NB4 (cell line): Measurements from ENCODE around the gene ZNF157.

Source experiments
- POLR2A ChIP-seq: IDR thresholded peaks from 2 replicates; pipeline ENCODE4 v1.6.1; 2011; ENCODE audit warnings: mild to moderate bottlenecking; ENCODE audit not compliant: insufficient read length; ENCODE audit errors: extremely low read depth
- TF ChIP-seq, protein P1 (sequence below): IDR thresholded peaks from one replicate; pipeline ENCODE4 v1.5.1; 2012; ENCODE audit warnings: low read depth, low read length
- TF ChIP-seq, protein P2 (sequence below): IDR thresholded peaks from 2 replicates; pipeline ENCODE4 v1.6.1; 2011; ENCODE audit warnings: low read depth, low read length

DNA sequence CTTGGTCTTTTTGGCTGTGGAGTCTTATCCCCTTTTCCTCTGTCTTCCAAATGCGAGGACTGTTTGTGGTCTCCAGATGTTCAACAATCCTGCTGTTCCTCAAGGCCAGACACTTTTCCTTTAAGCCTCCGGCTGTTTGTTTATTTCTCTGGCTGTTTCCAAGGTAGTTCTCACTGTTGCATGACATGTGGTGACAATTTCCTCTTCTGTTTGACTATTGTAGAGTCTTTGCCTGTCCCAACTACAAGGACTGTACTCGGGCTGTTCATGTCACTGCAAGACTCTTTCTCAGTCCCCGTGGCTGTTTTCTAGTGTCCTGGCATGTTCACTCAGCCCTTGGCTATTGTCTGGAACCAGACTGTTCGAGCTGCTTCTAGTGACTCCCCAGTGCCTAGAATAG lies 50.6 kb downstream of the ZNF157 start:
- TF ChIP-seq, protein P1, sequence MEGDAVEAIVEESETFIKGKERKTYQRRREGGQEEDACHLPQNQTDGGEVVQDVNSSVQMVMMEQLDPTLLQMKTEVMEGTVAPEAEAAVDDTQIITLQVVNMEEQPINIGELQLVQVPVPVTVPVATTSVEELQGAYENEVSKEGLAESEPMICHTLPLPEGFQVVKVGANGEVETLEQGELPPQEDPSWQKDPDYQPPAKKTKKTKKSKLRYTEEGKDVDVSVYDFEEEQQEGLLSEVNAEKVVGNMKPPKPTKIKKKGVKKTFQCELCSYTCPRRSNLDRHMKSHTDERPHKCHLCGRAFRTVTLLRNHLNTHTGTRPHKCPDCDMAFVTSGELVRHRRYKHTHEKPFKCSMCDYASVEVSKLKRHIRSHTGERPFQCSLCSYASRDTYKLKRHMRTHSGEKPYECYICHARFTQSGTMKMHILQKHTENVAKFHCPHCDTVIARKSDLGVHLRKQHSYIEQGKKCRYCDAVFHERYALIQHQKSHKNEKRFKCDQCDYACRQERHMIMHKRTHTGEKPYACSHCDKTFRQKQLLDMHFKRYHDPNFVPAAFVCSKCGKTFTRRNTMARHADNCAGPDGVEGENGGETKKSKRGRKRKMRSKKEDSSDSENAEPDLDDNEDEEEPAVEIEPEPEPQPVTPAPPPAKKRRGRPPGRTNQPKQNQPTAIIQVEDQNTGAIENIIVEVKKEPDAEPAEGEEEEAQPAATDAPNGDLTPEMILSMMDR: no peak
- TF ChIP-seq POLR2A: no peak
- TF ChIP-seq, protein P2, sequence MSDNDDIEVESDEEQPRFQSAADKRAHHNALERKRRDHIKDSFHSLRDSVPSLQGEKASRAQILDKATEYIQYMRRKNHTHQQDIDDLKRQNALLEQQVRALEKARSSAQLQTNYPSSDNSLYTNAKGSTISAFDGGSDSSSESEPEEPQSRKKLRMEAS: no peak
